Mesodermal cell (in vitro differentiated cells): Measurements from ENCODE around the gene MPHOSPH9.

Source experiments
- H3K27ac ChIP-seq: 2 replicates; pipeline ENCODE4 v1.7.0; 2013; ENCODE audit warnings: mild to moderate bottlenecking, low read depth, low read length, moderate library complexity; ENCODE audit not compliant: severe bottlenecking
- H3K36me3 ChIP-seq: 2 replicates; pipeline ENCODE4 v1.7.1; 2013; ENCODE audit warnings: mild to moderate bottlenecking, low read length, moderate library complexity; ENCODE audit not compliant: control insufficient read depth, insufficient read depth
- H3K4me1 ChIP-seq: one replicate; pipeline ENCODE4 v1.7.1; 2013; ENCODE audit warnings: mild to moderate bottlenecking, low read length; ENCODE audit not compliant: insufficient read depth, control insufficient read depth, poor library complexity, severe bottlenecking
- H3K4me3 ChIP-seq: 2 replicates; pipeline ENCODE4 v1.7.0; 2013; ENCODE audit warnings: low read length, control low read depth, mild to moderate bottlenecking; ENCODE audit not compliant: insufficient read depth, poor library complexity, severe bottlenecking; ENCODE audit errors: extremely low read depth
- H3K9me3 ChIP-seq: 2 replicates; pipeline ENCODE4 v1.7.1; 2013; ENCODE audit warnings: mild to moderate bottlenecking, low read length, moderate library complexity; ENCODE audit not compliant: control insufficient read depth
- WGBS, 2 experiments: methylation state at CpG; one replicate each; pipeline ENCODE4 v1.1.5; 2013; ENCODE audit warnings: missing lambda C conversion rate in 2 of 2; ENCODE audit not compliant: insufficient coverage in 2 of 2; 5-methylcytosine and 5-hydroxymethylcytosine counted together

MPHOSPH9 gene

DNA sequence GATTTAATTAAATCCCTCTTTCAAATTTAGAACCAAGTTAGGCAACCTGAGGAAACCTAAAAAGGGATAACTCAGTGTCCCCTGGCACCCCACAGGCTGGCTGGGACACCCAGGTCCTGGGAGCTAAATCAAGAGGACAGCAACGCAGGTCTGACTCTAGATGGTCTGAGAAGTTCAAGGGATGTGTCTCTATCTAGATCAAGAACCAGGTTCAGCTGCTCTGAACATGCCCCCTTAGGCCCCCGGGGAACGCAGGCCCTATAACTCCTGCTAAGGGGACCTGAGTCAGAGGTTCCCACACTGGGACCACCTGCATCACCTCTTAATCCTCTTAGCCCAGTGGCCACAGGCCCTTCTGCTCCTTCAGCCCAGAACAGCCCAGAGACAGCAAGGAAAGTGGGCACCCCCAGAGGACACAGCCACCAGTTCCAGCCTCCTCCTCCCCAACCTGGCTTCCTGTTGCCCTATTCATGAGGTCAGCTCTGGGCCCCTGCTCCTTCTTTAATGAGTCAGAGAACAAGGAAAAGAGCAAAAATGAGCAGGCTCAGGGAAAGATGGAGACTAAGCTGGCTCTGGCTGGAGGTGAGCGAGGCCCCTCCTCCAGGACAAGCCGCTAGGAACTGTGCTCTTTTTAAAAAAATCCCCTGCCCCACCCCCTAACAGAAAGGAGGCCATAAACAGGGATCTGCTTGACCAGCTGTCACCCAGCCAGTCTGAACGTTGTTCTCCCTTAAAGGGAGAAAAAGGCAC lies 92.8 kb downstream of the MPHOSPH9 start:
- H3K36me3 ChIP-seq, result peaks cover 10% of the 10 kb centered on the region
- peak overlapping the region; percentile 30 for H3K27ac ChIP-seq

DNA sequence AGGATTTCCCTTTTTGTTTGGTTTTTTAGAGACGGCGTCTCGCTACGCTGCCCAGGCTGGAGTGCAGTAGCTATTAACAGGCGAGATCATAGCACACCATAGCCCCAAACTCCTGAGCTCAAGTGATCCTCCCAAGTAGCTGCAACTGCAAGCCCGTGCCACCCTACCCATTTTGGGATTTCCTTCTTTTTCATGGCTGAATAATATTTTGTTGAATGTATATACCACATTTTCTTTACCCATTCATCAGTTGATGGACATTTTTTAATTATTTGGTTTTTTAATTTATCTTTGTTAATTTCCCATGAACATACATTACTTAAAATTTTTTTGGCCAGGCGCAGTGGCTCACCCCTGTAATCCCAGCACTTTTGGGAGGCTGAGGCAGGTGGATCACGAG lies 97.3 kb downstream of the MPHOSPH9 start:
- Histone ChIP-seq H3K27ac (no peak overlapping the region), H3K4me3 (no peak overlapping the region), H3K4me1 (peaks cover 17% of the 10 kb centered on the region), H3K36me3 (peaks cover 7% of the 10 kb centered on the region), H3K9me3 (no peaks in the 10 kb centered on the region)
- 67 to 81% methylated on average over 3 to 6 of the region's 8 CpGs for WGBS, 2 experiments

More for the DNA sequence above, 92.8 kb downstream of the MPHOSPH9 start:
- WGBS, 2 experiments, result 76 to 83% methylated on average over 4 to 5 of the region's 6 CpGs
- H3K4me3 ChIP-seq, result no peak overlapping the region
- no peaks in the 10 kb centered on the region for H3K9me3 ChIP-seq
- peaks cover 41% of the 10 kb centered on the region for H3K4me1 ChIP-seq

GRCh38 chr12:123134826-123135225 lies 98.1 kb downstream of the MPHOSPH9 start:
- Histone ChIP-seq H3K27ac (no peak overlapping the region), H3K36me3 (peaks cover 7% of the 10 kb centered on the region), H3K9me3 (no peaks in the 10 kb centered on the region), H3K4me3 (no peak overlapping the region), H3K4me1 (peaks cover 10% of the 10 kb centered on the region)
- 96 to 100% methylated on average over 3 to 4 of the region's 6 CpGs for WGBS, 2 experiments

DNA sequence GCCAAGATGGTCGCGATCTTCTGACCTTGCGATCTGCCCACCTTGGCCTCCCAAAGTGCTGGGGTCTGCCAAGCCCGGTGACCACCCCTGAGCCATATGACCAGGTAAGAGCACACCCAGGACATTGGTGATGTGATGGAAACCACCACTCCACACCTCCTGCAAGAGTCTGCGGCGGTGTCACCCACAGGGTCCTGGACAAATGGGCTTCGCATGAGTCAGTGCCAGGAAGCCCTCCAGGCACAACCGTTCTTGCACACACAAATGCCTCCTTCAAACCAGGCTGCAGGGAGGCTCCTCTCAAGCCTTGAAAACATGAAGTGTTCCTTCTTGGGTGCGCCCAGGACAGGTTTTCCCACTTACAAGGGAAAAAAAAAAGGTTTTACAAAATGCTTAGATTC lies 98.7 kb downstream of the MPHOSPH9 start:
- Histone ChIP-seq H3K36me3 (peaks cover 7% of the 10 kb centered on the region), H3K9me3 (no peaks in the 10 kb centered on the region), H3K4me1 (peaks cover 10% of the 10 kb centered on the region), H3K27ac (no peak overlapping the region), H3K4me3 (no peak overlapping the region)
- 96 to 99% methylated on average over 6 to 8 of the region's 9 CpGs for WGBS, 2 experiments

DNA sequence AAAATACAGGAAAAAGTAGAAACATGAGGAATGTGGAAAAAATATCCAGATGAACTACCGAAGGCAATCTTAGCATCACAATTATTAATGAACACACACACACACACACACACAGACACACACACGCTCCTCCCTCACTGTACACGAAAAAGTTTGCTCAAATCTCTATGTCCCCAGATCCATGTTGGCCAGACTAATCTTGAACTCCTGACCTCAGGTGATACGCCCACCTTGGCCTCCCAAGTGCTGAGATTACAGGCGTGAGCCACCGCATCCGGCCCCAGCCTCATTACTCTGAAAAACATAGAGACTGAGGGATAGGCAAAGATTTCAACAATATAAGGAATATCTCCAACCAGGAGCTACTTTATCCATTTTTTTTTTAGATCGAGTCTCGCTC lies 99.2 kb downstream of the MPHOSPH9 start:
- Histone ChIP-seq H3K36me3 (peaks cover 7% of the 10 kb centered on the region), H3K4me3 (no peak overlapping the region), H3K9me3 (no peaks in the 10 kb centered on the region), H3K4me1 (peaks cover 10% of the 10 kb centered on the region), H3K27ac (no peak overlapping the region)
- WGBS, 2 experiments, result 97 to 98% methylated on average over 3 to 9 of the region's 9 CpGs

- H3K9me3 ChIP-seq, result no peaks in the 10 kb centered on the region
- 100% methylated on average over 1 of the region's 3 CpGs for WGBS, 2 experiments
- no peak overlapping the region for H3K27ac ChIP-seq
- H3K4me3 ChIP-seq, result no peak overlapping the region
- peaks cover 12% of the 10 kb centered on the region for H3K4me1 ChIP-seq
- H3K36me3 ChIP-seq, result peaks cover 5% of the 10 kb centered on the region
Measured at GRCh38 chr12:123132951-123133619, 99.9 kb downstream of the MPHOSPH9 start.

- H3K27ac ChIP-seq, result peak overlapping the region; percentile 68
- 91 to 97% methylated on average over 7 to 12 of the region's 12 CpGs for WGBS, 2 experiments
- no peak overlapping the region for H3K4me3 ChIP-seq
- H3K9me3 ChIP-seq, result no peaks in the 10 kb centered on the region
- H3K36me3 ChIP-seq, result no peaks in the 10 kb centered on the region
- peaks cover 23% of the 10 kb centered on the region for H3K4me1 ChIP-seq
Measured at GRCh38 chr12:123131879-123132402, 101.0 kb downstream of the MPHOSPH9 start.

DNA sequence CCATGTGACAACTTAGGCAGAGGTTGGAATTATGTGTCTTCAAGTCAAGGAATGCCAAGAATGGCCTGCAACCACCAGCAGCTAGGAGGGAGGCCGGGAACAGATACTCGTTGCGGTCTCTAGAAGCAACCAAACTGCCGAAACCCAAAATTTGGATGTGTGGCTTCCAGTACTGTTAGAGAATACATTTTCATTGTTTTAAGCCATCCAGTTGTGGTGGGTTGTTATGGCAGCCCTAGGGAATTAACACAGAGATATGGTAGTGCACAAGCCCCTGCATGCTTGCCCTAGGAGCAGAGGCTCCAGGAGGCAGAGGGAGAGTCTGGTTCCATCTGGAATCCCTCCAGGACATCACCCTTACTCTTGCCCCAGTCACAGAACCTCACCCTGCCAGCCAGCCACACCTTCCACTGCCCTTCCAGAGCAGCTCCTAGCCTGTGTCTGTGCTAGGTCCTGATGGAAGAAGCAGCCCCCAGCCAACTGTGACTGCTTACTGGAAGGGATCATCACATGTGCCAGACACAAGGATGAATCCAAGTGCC lies 101.6 kb downstream of the MPHOSPH9 start:
- Histone ChIP-seq H3K4me3 (no peak overlapping the region), H3K4me1 (peaks cover 27% of the 10 kb centered on the region), H3K36me3 (no peaks in the 10 kb centered on the region), H3K27ac (peak overlapping the region; percentile 68), H3K9me3 (no peaks in the 10 kb centered on the region)
- 85 to 89% methylated on average over 4 of the region's 4 CpGs for WGBS, 2 experiments

GRCh38 chr12:123129621-123130020 lies 103.3 kb downstream of the MPHOSPH9 start:
- H3K4me3 ChIP-seq, result no peak overlapping the region
- H3K27ac ChIP-seq, result no peak overlapping the region
- H3K9me3 ChIP-seq, result no peaks in the 10 kb centered on the region
- H3K4me1 ChIP-seq, result peaks cover 32% of the 10 kb centered on the region
- H3K36me3 ChIP-seq, result no peaks in the 10 kb centered on the region
- WGBS, 2 experiments, result 90 to 100% methylated on average over 2 to 3 of the region's 4 CpGs

- Histone ChIP-seq H3K4me3 (no peak overlapping the region), H3K4me1 (peaks cover 32% of the 10 kb centered on the region), H3K9me3 (no peaks in the 10 kb centered on the region), H3K27ac (peak overlapping the region; percentile 98), H3K36me3 (no peaks in the 10 kb centered on the region)
- 95% methylated on average over 5 of the region's 6 CpGs for WGBS, 2 experiments
Measured at GRCh38 chr12:123127182-123127495, 105.8 kb downstream of the MPHOSPH9 start.
